Activated gamma-delta T cell treated with Interleukin-2 at 50 U/mL for 16 hours (primary cell): ENCODE data around the gene MTOR.
"Not testable (repeated sequence)": the region's sequence is repeated elsewhere in the genome, so short reads cannot be mapped to it uniquely, and the experiment has no call there.

Experiments
- DNase-seq: peaks from one replicate; pipeline ENCODE4 v3.0.0-alpha.2; 2020

Gene MTOR

DNA sequence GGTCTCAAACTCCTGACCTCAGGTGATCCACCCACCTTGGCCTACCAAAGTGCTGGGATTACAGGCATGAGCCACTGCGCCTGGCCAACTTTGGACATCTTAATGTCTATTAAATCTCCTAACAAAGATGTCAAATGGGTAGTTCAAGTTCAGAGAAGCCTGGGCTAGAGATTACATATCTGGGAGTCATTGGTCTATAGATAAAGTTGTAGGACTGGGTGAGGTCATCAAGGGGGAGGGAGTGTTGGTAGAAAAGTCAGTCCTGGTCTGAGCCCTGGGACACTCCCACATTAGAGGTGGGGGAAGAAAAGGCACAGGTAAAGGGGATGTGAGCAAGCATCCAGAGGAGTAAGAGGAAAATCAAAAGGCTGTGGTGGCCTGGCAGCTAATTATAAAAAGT lies 17.3 kb upstream of the MTOR start:
- DNase-seq = no peak

DNA sequence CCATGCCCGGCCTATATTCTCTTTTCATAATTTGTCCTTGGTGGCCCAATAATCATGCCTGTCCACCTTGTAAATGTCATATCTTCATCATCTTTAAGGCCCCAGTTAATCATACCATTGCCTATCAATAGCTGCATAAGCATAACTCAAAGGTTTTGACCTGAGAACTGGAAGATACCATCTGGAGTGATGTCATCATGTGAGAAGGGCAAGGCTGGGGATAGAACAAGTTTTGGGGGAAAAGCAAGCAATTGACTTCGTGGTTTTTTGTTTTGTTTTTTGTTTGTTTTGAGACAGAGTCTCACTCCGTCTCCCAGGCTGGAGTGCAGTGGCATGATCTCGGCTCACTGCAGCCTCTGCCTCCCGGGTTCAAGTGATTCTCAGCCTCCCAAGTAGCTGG lies 16.8 kb upstream of the MTOR start:
- DNase-seq = no peak

DNA sequence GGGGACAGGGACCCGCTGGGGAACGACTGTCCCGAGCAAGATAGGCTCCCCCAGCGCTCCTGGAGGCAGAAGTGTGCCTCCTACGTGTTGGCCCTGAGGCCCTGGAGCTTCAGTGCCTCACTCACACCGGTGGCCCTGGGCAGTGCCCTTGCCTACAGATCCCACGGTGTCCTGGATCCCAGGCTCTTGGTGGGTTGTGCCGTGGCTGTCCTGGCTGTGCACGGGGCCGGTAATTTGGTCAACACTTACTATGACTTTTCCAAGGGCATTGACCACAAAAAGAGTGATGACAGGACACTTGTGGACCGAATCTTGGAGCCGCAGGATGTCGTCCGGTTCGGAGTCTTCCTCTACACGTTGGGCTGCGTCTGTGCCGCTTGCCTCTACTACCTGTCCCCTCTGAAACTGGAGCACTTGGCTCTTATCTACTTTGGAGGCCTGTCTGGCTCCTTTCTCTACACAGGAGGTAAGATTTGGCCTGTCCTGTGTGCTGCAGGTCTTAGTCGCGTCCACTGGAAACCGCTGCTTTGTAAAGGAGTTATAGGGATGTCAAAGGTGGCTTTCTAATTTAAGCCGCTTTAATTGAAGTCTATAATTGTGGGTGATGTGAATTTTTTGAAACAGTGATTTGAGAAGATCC lies 11.4 kb upstream of the MTOR start:
- no peak for DNase-seq

DNA sequence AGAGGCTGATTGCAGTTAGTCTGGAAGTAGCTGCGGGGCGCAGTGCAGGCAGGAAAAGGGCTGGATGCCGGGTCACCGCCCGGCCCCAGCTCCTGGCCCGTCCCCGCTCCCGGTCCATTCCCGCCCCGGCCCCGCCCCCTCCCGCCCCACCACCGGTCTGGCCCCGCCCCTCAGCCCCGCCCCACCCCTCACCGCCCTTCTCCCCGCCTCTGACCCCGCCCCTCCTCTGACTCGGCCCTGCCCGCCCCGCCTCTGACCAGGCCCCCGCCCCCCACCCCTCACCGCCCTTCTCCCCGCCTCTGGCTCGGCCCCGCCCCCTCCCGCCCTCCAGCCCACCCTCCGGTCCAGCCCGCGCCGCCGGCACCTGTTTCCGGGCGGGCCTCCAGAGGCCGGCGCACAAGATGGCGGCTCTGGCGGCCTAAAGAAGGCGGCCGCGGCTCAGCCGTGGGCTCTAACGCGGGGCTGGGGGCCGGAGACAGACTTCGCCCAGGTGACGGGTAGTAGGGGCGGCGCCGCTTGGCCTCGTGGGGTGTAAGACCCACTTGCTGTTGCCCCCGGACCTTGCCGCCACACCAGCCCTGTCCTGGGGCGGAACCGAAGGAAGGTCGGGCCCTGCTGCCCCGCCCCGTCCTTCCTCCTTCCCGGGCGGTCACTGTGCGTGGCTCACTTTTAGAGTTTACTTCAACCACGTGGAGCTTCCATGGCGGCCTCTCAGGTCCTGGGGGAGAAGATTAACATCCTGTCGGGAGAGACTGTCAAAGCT lies 10.7 kb upstream of the MTOR start, which contains the start of gene UBIAD1:
UBIAD1 (plus strand) TSS at position 367 of the 763 bp plus-strand sequence; CDS start at position 701, 334 bp downstream.
- peak; percentile 85 for DNase-seq

DNA sequence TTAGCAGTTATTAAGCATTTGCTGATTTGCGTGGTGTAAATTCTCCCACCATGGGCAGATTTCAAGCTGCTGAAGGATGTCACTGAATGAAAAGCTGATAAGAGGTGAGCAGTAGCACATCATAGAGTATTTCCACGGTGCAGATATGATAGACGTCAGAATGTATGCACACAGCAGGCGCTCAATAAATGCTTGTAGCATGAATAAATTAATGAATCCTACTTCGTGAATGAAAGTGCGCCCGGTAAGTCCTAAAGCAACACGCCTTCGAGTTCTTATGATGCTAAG lies 10.1 kb upstream of the MTOR start:
- DNase-seq = no peak

DNA sequence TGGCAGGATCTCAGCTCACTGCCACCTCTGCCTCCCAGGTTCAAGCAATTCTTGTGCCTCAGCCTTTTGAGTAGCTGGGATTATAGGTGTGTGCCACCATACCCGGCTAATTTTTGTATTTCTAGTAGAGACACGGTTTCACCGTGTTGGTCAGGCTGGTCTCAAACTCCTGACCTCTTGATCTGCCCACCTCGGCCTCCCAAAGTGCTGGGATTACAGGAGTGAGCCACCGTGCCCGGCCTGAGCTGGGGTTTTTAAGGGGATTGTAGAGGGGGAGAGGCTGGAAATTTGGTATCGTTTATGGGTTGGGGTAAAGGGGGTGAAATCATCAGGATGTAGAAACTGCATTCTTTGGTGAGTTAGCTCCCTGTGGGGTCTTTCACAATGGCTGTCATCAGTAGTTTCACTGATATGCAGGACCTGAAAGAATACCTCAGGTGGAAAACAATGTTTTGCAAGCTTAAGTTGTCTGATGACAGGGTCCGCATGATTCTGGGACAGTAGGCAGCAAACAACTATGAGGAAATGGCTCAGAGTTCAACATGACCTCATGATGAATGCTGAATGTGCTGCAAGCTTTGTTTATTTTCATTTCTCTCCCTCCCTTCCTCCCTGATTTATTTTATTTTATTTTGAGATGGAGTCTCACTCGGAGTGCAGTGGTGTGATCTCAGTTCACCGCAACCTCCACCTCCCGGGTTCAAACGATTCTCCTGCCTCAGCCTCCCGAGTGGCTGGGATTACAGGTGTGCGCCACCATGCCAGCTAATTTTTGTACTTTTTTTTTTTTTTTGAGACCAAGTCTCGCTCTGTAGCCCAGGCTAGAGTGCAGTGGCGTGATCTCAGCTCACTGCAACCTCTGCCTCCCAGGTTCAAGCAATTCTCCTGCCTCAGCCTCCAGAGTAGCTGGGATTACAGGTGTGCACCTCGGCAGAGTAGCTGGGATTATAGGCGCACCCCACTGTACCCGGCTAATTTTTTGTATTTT lies 5.3 kb upstream of the MTOR start:
- not testable (repeated sequence) for DNase-seq

DNA sequence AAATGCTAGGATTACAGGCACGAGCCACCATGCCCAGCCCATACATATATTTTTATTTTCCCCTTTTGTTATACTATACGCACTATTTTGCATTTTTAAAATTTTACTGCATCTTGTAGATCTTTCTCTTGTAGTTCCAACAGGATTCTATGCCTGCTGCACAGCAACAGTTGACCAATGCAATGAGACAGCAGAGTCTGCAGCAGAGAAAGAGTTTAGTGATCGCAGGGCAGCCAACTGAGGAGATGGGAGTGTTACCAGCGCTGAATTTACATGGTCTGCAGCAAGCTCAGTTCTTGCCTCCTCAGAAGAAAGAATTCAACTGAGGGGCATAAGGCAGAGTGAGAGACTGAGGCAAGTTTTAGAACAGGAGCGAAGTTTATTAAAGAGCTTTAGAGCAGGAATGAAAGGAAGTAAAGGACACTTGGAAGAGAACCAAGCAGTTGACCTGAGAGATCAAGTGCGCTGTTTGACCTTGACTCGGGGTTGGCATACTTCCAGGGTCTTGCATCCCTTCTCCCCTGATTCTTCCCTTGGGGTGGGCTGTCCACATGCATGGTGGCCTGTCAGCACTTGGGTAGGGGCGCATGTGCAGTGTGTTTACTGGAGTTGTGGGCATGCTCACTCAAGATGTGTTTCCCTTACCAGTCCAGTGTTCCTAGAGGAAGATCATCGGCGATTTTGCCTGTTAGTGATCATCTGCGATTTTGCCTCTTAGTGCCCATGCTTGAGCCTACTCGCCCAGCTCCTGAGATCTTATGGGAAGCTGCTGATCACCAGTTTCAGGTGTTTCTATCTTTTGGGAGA lies 4.1 kb upstream of the MTOR start:
- DNase-seq = no peak

DNA sequence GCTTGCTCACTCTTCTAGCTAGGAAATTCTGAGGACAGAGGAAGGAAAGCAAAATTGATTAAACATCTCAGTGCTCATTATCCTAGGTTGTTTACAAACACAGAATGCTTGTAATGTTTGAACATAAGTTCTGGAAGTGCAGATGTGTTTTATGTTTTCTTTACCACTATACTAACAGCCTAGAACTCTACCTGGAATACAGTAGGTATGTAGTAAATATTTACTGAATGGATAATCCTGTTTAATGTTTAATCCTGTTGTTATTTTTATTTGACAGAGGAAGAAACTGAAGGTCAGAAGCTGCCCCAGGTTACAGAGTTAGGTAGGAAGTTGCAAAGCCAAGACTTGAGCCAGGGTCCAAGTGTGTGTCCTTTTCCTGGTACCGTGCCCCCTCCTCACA lies 6.1 kb downstream of the MTOR start:
- DNase-seq = no peak

DNA sequence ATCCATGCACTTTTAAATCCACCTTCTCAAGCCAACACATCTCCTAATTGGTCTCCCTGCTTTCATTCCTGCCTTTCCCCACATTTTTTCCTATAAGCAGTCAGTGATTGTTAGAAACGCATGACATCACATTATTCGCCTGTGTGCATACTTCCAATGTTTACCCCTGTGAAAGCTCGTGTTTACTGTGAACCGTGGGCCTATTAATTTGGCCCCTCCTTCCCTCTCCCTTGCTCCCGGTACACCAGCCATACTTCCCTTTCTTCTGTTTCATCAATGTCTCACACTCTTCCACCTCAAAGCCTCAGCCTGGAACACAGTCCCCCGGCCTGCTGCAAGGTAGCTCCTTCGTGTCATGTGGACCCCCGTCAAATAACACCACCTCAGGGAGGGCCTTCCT lies 9.1 kb downstream of the MTOR start:
- no peak for DNase-seq

DNA sequence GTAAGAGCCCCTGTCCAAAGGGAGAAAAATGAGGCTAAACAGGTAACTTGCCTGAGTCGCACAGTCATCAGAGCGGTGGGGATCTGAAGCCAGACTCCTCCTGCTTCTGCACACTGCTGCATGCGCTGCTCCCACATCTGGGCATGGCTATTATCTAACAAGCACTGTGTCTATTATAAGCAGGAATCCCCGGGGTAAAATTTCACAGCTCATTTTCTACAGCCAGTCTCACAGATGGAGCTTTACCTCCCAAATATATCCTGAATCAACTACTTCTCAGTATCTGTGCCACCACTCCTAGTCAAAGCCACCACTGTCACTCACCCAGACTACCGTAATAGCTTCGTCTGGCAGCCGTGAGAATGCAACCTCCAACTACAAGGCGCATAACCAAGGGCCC lies 9.8 kb downstream of the MTOR start:
- no peak for DNase-seq

DNA sequence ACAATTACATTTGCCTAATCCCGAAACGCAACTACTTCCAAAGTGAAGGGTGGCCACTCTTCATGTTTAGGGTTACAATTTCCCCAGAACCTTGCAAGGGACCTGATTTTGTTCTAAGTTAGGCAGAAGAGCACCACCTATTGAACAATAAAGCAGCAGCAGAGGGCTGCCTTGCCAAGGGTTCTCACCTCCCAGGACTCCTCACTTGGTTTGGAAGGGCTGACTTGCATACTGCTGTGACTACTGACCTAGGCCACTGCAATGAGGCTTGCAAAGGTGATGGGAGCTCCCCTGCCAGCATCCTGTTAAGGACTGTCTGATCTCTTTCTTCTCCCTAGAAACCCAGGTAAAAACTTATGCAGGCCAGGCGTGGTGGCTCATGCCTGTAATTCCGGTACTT lies 14.2 kb downstream of the MTOR start:
- DNase-seq = no peak

DNA sequence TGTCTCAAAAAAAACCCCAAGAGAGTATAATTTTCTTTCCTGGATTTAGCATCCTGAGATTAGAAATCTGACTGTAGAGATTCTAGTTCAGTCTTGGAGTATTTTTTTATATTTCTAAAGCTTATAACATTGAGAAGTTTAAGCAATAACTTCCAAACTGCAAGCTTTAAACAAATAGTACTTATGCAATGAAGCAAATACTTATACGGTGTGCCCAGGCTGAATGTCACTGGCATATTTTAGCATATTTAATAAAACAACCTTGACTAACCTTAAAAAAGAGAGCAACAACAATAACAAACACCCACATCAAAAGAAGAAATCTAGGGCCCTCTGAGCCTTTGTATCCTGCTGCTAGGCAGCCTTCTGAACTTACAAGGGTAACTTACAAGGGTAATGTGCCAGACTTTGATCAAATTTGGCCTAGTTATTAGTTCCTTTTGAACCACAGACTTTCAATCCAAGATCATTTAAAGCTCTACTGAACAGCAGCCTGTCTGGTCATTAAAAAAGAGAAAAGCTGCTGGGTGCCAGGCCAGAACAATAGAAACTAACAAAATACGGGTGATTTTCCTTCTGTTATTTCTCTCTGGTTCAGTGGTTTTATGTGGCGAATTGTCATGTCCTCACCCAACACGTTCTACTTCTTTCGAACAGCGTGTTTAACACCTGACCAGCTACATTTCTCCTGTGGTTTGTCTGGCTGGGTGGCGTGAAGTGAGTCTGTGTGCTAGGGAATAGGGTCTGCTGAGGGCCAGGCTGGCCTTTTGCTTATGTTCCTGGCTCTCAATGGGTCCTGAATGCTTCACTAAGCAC lies 16.2 kb downstream of the MTOR start:
- no peak for DNase-seq

DNA sequence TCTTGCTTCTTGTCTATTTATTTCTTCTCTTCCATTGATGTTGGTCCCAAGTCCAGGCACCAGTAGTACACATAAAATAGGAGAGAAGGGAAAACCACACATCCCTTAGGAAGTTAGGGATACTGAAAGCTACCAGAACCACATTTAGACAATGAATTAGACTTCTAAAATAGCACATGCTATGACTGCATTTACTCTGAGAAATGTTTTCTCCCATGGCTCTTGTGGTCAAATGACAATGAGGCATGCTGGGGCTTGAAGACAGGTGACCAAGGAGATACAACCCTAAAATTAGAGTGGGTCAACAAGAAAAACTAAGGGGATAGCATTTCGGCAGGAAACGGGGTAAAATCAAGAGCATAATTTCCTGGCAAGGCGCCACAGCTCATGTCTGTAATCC lies 17.1 kb downstream of the MTOR start:
- DNase-seq = no peak

DNA sequence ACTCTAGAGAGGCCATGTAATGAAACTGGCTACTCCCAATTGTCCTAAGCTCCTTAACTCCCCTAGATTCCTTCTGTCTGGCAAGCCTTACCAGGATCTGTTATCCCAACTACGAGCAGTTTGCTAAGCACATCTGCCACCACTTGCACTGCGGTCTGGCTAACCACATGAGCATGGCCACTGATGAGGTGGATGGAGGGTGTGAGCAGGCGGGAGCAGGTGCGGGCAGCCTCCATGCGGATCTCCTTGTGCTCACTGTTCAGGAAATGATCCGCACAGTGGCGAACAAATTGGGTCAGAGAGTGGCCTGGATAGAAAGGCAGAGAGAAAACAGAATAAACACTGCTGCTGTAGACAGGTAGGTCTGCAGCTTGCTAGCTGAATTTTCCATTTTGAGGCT lies 24.0 kb downstream of the MTOR start:
- DNase-seq = no peak

DNA sequence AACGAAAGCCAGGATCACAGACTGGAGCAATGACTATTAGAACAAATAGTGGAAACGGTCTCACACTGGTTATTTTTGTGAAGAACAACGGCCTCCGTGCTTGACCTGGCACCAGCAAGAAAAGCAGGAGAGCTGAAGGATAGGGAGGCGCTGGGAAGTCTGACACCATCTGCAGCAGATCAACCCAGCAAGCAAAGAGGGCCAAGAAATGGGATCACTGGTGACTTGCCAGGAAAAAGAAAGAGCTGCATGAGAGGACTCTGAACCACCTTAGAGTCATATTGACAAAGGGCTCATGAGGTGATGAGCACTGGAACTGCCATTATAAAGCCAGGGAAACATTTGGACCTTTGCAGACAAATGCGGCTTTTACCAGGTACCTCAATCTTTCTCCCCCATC lies 25.0 kb downstream of the MTOR start:
- DNase-seq = no peak

DNA sequence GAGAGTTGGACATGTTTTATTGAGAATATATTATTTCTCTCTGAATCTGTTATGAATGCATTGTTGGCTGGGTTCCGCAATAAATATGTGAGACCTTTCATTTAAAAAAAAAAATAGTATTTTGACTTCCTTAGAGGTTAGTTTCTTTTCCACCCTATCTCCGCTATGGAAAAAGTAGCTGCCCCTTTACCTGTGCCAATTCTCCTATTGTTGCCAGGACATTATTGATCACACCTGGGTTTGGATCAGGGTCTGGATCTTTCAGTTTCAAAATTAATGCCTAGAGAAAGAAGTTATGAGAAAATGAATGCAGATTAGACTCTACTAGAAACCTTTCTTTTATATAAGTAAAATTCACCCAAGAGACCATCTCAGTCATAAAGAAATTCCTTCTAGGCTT lies 29.1 kb downstream of the MTOR start:
- DNase-seq = no peak

DNA sequence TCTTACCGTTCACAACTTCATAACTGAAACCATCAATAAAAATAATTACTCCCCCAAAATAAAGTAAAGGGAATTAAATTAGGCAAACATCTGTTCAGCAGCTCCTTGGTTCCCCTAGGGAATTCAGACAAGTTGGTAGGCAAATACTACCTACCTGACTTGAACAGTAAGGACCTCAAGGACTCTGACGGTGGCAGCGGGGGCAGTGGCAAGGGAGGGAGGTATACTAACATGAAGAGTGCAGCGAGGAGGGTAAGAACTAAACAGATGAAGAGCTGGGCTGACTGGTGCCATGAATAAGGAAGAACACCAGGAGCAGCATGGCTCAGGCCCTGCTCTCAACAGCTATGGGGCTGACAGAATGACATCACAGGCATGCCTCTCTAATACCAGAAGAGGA lies 33.1 kb downstream of the MTOR start:
- no peak for DNase-seq

DNA sequence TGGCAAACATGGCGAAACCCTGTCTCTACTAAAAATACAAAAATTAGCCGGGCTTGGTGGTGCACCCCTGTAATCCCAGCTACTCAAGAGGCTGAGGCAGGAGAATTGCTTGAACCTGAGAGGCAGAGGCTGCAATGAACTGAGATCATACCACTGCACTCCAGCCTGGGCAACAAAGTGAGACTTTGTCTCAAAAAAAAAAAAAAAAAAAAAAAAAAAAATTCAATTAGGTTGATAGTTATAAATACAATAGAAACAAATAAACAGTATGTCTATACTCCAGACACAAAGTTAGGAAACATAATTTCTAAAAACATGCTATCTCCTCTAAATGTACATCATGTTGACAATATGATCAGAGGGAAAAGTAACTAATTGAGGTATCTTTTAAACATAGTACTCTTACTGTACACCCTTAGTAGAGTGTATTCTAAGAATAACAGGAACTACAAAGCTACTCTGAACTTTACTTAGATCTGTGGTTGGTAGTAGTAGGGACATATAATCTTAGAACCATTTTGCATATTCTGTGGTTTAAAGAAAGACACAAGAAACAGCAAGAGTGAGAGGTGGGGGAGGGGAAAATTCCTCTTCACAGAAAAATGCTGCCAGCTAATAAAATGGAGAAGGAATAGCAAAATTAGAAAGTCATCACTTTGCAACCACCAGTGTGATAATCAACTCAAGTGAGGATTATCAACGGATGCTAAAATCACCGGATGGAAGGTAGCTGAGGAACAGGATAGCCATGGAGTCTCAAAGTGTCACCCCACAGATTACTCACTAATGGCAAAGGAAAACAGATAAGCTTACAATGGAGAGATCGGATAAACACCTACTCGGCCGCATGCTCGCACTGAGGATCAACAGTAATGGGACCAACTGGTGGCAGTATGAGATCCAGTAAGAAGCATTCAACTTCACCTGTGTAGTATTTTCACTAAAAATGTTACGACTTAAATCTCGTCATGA lies 35.0 kb downstream of the MTOR start:
- DNase-seq = no peak

DNA sequence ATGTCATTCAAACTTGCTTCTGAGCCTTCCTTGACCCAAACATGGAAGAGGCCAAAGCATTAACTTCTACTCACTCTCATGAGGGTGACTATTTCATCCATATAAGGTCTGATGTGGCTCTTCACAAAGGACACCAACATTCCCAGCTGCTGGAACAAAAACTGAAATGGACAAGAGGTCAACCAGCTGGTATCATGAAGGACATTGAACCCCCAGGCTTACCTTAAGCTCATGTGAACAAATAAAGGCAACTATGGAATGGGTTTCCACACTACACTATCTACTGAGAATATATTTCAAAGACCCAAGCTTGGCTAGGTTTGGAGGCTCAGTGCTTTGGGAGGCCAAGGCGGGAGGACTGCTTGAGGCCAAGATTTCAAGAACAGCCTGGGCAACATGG lies 46.3 kb downstream of the MTOR start:
- DNase-seq = no peak

DNA sequence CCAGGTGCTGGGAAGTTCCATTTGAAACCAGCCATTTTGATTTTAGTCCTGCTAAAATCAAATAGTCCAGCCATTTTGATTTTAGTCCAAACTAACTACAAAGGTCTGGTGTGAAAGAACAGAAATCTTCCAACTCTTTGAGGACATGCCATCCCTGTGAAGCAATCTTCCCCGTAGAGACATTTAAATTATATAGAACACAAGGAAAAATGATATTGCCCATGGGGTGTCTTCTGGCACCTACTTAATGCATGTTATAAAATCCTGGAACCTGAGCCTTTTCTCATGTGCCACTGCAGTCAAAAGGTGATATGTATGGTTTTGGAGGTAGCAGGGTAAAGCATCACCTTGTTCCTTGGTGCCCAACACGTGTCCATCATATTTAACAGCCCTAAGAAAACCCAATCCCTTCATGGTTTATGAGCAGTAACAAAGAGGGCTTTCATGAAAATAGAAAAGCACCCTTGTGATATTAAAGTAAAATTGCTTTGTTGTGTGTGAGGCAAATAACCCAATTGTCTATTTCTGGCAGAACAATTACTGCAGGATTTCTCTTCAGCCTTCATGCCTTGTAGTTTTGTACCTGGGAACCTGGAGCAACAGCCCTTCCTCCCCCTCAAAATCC lies 46.9 kb downstream of the MTOR start:
- no peak for DNase-seq
